H1 (cell line): ENCODE measurements around the gene CHD8. TPM values are rescaled to one million over a fixed set of nuclear protein-coding genes. Genes with fewer than 3 reads are reported as not detected.

ENCODE experiments used
- CTCF ChIA-PET: fragments of 300-600 bp; sonication (Branson Sonifier 250); formaldehyde crosslinking; loops from one replicate; lab custom pipeline; 2021; ENCODE audit not compliant: partially characterized antibody; lab: Charles Lee
- POLR2A ChIA-PET: fragments of 300-600 bp; sonication (Branson Sonifier 250); formaldehyde crosslinking; loops from one replicate; lab custom pipeline; 2021; ENCODE audit warnings: inconsistent platforms; ENCODE audit not compliant: partially characterized antibody; lab: Charles Lee
- DNase-seq, 2 experiments: peaks; one replicate each; pipeline versions ENCODE4 v3.0.0 to v3.0.0-alpha.2; 2010 to 2022; ENCODE audit warnings: low spot score in 2 of 2, low read depth in 1 of 2, mixed read lengths in 1 of 2
- FAIRE-seq: peaks from 2 replicates; lab custom pipeline; 2011; peaks lifted over from hg19 to GRCh38; lab: Jason Lieb, UNC
- H2AFZ ChIP-seq: 2 replicates; pipeline ENCODE4 v1.8.1; 2012; ENCODE audit warnings: low read length, inconsistent platforms
- H2AK5ac ChIP-seq: 2 replicates; pipeline ENCODE4 v1.6.1; 2013; ENCODE audit warnings: low read depth, low read length
- H2BK120ac ChIP-seq: replicated peaks from 2 replicates; pipeline ENCODE3; 2013; ENCODE audit warnings: low read depth, low read length, inconsistent platforms
- H2BK12ac ChIP-seq: 2 replicates; pipeline ENCODE4 v1.6.1; 2013; ENCODE audit warnings: low read depth, low read length
- H2BK15ac ChIP-seq: 2 replicates; pipeline ENCODE4 v1.6.1; 2013; ENCODE audit warnings: low read length
- H2BK20ac ChIP-seq: 2 replicates; pipeline ENCODE4 v1.6.1; 2013; ENCODE audit warnings: low read length
- H2BK5ac ChIP-seq: 2 replicates; pipeline ENCODE4 v1.6.1; 2013; ENCODE audit warnings: low read depth, low read length
- H3K14ac ChIP-seq: 2 replicates; pipeline ENCODE4 v1.6.1; 2013; ENCODE audit warnings: inconsistent platforms; ENCODE audit not compliant: insufficient read length
- H3K18ac ChIP-seq: 2 replicates; pipeline ENCODE4 v1.6.1; 2013; ENCODE audit warnings: low read length; ENCODE audit errors: extremely low read depth
- H3K23ac ChIP-seq: 2 replicates; pipeline ENCODE4 v1.6.1; 2013; ENCODE audit warnings: inconsistent platforms; ENCODE audit not compliant: insufficient read length
- H3K23me2 ChIP-seq: 2 replicates; pipeline ENCODE4 v1.6.1; 2013; ENCODE audit warnings: low read depth, low read length
- H3K27ac ChIP-seq: 2 replicates; pipeline ENCODE4 v1.6.1; 2011; ENCODE audit warnings: low read depth, low read length, inconsistent platforms
- H3K27me3 ChIP-seq, 4 experiments: replicated peaks in 1 of 4; 1 replicate in 1 of 4; 2 replicates in 3 of 4; pipeline versions ENCODE4 v1.6.1 to v1.8.1; 2011 to 2013; ENCODE audit warnings: low read length in 3 of 4, mild to moderate bottlenecking in 3 of 4, inconsistent platforms in 2 of 4, mixed read lengths in 2 of 4, moderate library complexity in 1 of 4; ENCODE audit not compliant: control insufficient read depth in 3 of 4, insufficient read depth in 3 of 4; ENCODE audit errors: extremely low read depth in 1 of 4
- H3K36me3 ChIP-seq, 4 experiments: 2 replicates each; pipeline versions ENCODE4 v1.6.1 to v1.8.1; 2011 to 2013; ENCODE audit warnings: mild to moderate bottlenecking in 4 of 4, low read length in 3 of 4, moderate library complexity in 2 of 4, control low read depth in 1 of 4, inconsistent platforms in 1 of 4; ENCODE audit not compliant: insufficient read depth in 4 of 4, control insufficient read depth in 2 of 4
- H3K4ac ChIP-seq: replicated peaks from 2 replicates; pipeline ENCODE3; 2013; ENCODE audit warnings: low read length, low read depth, mixed read lengths, inconsistent platforms; ENCODE audit not compliant: insufficient read length
- H3K4me1 ChIP-seq, 4 experiments: replicated peaks in 1 of 4; 1 replicate in 1 of 4; 2 replicates in 3 of 4; pipeline versions ENCODE4 v1.6.1 to v1.8.1; 2011 to 2013; ENCODE audit warnings: low read length in 3 of 4, inconsistent platforms in 2 of 4, mixed read lengths in 1 of 4; ENCODE audit not compliant: insufficient read depth in 4 of 4, control insufficient read depth in 3 of 4
- H3K4me2 ChIP-seq, 2 experiments: 2 replicates each; pipeline versions ENCODE4 v1.6.1 to v1.8.1; 2011 to 2013; ENCODE audit warnings: low read depth in 2 of 2, low read length in 2 of 2, control low read depth in 1 of 2, inconsistent platforms in 1 of 2, mild to moderate bottlenecking in 1 of 2; ENCODE audit not compliant: insufficient read depth in 1 of 2
- H3K4me3 ChIP-seq, 4 experiments: fragments of 200-600, 300-600 bp in 1 of 4; sonication (generic), shearing (Covaris generic), sonication (Bioruptor Twin) in 1 of 4; 2 replicates each; pipeline versions ENCODE4 v1.5.1 to v1.8.1; 2011 to 2016; ENCODE audit warnings: low read length in 4 of 4, low read depth in 3 of 4, control low read depth in 2 of 4, inconsistent platforms in 2 of 4, mild to moderate bottlenecking in 2 of 4, mixed read lengths in 1 of 4, moderate library complexity in 1 of 4; ENCODE audit not compliant: insufficient read depth in 2 of 4; ENCODE audit errors: extremely low read depth in 1 of 4
- H3K56ac ChIP-seq: replicated peaks from 2 replicates; pipeline ENCODE3; 2013; ENCODE audit warnings: low read depth, mild to moderate bottlenecking, mixed read lengths, low read length, inconsistent platforms; ENCODE audit not compliant: insufficient read length
- H3K79me1 ChIP-seq: 2 replicates; pipeline ENCODE4 v1.6.1; 2013; ENCODE audit warnings: low read depth, low read length, control low read depth
- H3K79me2 ChIP-seq, 2 experiments: 2 replicates each; pipeline versions ENCODE4 v1.6.1 to v1.8.1; 2012 to 2013; ENCODE audit warnings: low read length in 2 of 2, mild to moderate bottlenecking in 2 of 2, inconsistent platforms in 1 of 2; ENCODE audit not compliant: insufficient read depth in 2 of 2, control insufficient read depth in 1 of 2
- H3K9ac ChIP-seq, 4 experiments: replicated peaks in 1 of 4; 1 replicate in 1 of 4; 2 replicates in 3 of 4; pipeline versions ENCODE4 v1.6.1 to v1.8.1; 2011 to 2013; ENCODE audit warnings: low read depth in 3 of 4, low read length in 3 of 4, control low read depth in 2 of 4, mild to moderate bottlenecking in 2 of 4, moderate library complexity in 2 of 4, inconsistent platforms in 1 of 4; ENCODE audit errors: extremely low read depth in 1 of 4
- H3K9me3 ChIP-seq, 2 experiments: 2 replicates each; pipeline versions ENCODE4 v1.6.1 to v1.8.1; 2012 to 2013; ENCODE audit warnings: mild to moderate bottlenecking in 2 of 2, moderate library complexity in 2 of 2, control low read depth in 1 of 2, inconsistent platforms in 1 of 2, low read depth in 1 of 2, low read length in 1 of 2, mixed read lengths in 1 of 2; ENCODE audit not compliant: insufficient read depth in 2 of 2
- H4K20me1 ChIP-seq, 2 experiments: replicated peaks in 1 of 2; 2 replicates each; pipeline versions ENCODE3 to v1.8.1; 2011 to 2013; ENCODE audit warnings: inconsistent platforms in 2 of 2, low read length in 2 of 2, mild to moderate bottlenecking in 1 of 2; ENCODE audit not compliant: insufficient read depth in 2 of 2, control insufficient read depth in 1 of 2
- H4K5ac ChIP-seq: 2 replicates; pipeline ENCODE4 v1.6.1; 2013; ENCODE audit warnings: low read length, low read depth, mixed read lengths, inconsistent platforms; ENCODE audit not compliant: insufficient read length
- H4K8ac ChIP-seq: 2 replicates; pipeline ENCODE4 v1.8.0; 2013; ENCODE audit warnings: mild to moderate bottlenecking, moderate library complexity, low read length, inconsistent platforms; ENCODE audit not compliant: insufficient read depth; ENCODE audit errors: extremely low read depth
- H4K91ac ChIP-seq: replicated peaks from 2 replicates; pipeline ENCODE3; 2013; ENCODE audit warnings: low read length, mixed read lengths, inconsistent platforms; ENCODE audit not compliant: insufficient read length
- MAX ChIP-seq: IDR thresholded peaks from 2 replicates; pipeline ENCODE4 v1.6.1; 2012; ENCODE audit warnings: inconsistent platforms
- POLR2A ChIP-seq, 2 experiments: IDR thresholded peaks; 1 replicate in 1 of 2; 2 replicates in 1 of 2; pipeline ENCODE4 v1.6.1; 2011; ENCODE audit warnings: low read depth in 2 of 2, low read length in 2 of 2, mild to moderate bottlenecking in 2 of 2; ENCODE audit errors: control extremely low read depth in 1 of 2
- RNF2 ChIP-seq: fragments of 200-900, 300-1000 bp; sonication (generic); IDR thresholded peaks from 2 replicates; pipeline ENCODE4 v1.7.1; 2016; ENCODE audit warnings: borderline replicate concordance, low read depth, mild to moderate bottlenecking, antibody characterized with exemption, low read length; ENCODE audit not compliant: poor library complexity, severe bottlenecking; ENCODE audit errors: missing control alignments
- SAP30 ChIP-seq: fragments of 300-600 bp; sonication (generic); IDR thresholded peaks from 2 replicates; pipeline ENCODE4 v1.7.1; 2012; ENCODE audit warnings: low read length, moderate library complexity, mild to moderate bottlenecking, inconsistent platforms; ENCODE audit not compliant: insufficient read depth, insufficient replicate concordance
- SIN3A ChIP-seq, 2 experiments: IDR thresholded peaks in 1 of 2; conservative IDR thresholded peaks in 1 of 2; 2 replicates each; pipeline ENCODE4 v1.6.1; 2011 to 2012; ENCODE audit warnings: low read length in 2 of 2, improper control_type of control experiment in 1 of 2, low read depth in 1 of 2, mild to moderate bottlenecking in 1 of 2
- SP1 ChIP-seq: IDR thresholded peaks from 2 replicates; pipeline ENCODE4 v1.6.1; 2011; ENCODE audit warnings: low read depth, low read length
- SUZ12 ChIP-seq: fragments of 200-600 bp; sonication (generic); IDR thresholded peaks from 2 replicates; pipeline ENCODE4 v1.6.1; 2012; ENCODE audit warnings: mild to moderate bottlenecking, inconsistent platforms, low read length, moderate library complexity, mixed read lengths
- TAF7 ChIP-seq: optimal IDR thresholded peaks from 2 replicates; pipeline ENCODE3; 2011; ENCODE audit warnings: low read depth, mild to moderate bottlenecking, inconsistent platforms, low read length, moderate library complexity, borderline replicate concordance
- TBP ChIP-seq: IDR thresholded peaks from 2 replicates; pipeline ENCODE4 v1.6.1; 2011; ENCODE audit warnings: low read depth, low read length, improper control_type of control experiment
- ZNF274 ChIP-seq: IDR thresholded peaks from 2 replicates; pipeline ENCODE4 v1.7.0; 2012; ENCODE audit warnings: low read length, borderline replicate concordance; ENCODE audit errors: extremely low read depth
- WGBS, 2 experiments: shearing (Covaris generic) in 1 of 2; methylation state at CpG; one replicate each; pipeline versions ENCODE4 v1.1.6 to v1.1.7; 2013 to 2015; ENCODE audit warnings: low lambda C conversion rate in 2 of 2, mixed read lengths in 2 of 2, inconsistent platforms in 1 of 2, low coverage in 1 of 2, missing lambda C conversion rate in 1 of 2; ENCODE audit not compliant: insufficient replicate concordance in 2 of 2, insufficient coverage in 1 of 2, insufficient read length in 1 of 2; ENCODE audit errors: extremely low coverage in 1 of 2, missing lambda C conversion rate in 1 of 2; 5-methylcytosine and 5-hydroxymethylcytosine counted together
- polyA plus RNA-seq, 7 experiments: library from polyadenylated mRNA; depleted of rRNA in 3 of 7; stranded (reverse) in 5 of 7; unstranded in 2 of 7; fragments of >200 nt in 5 of 7; fragments of 200-250 nt in 2 of 7; gene quantifications; 1 replicate in 5 of 7; 2 replicates in 1 of 7; 4 replicates in 1 of 7; pipeline versions ENCODE4 v1.2.1 to v1.2.3, GENCODE V29; 2011 to 2013; ENCODE audit warnings: missing spikeins in 2 of 7, mixed read lengths in 2 of 7
- total RNA-seq: library from RNA; stranded (reverse); fragmentation: NEBNext Ultra II Directional; extraction: Animal tissue kit (Norgen Biotek cat#: 25700); gene quantifications from 2 replicates; pipeline ENCODE4 v1.2.1, GENCODE V29; 2021

The CHD8 gene
- total and polyA plus RNA-seq, 2 of the 8 experiments (the other 6 are each of a cell fraction or from before 2014, with no cell fraction given): 88.3 to 140 TPM

GRCh38 chr14:21395450-21395849, 60.5 kb downstream of the CHD8 start:
- Histone ChIP-seq H2BK5ac (no peak overlapping the region), H3K36me3 (peaks cover 66 to 98% (median 86%) of the 10 kb centered on the region in 4 experiments), H2AFZ (no peak overlapping the region), H2BK15ac (no peak overlapping the region), H2AK5ac (no peak overlapping the region), H2BK20ac (no peak overlapping the region), H4K91ac (no peak overlapping the region), H3K18ac (no peak overlapping the region), H3K79me2 (no peaks in the 10 kb centered on the region), H4K5ac (no peak overlapping the region), H3K9me3 (no peaks in the 10 kb centered on the region), H3K4ac (no peak overlapping the region), H3K27me3 (no peaks in the 10 kb centered on the region), H2BK12ac (no peak overlapping the region), H3K4me2 (no peak overlapping the region), H3K56ac (no peak overlapping the region), H3K27ac (no peak overlapping the region), H2BK120ac (no peak overlapping the region), H3K4me3 (no peak overlapping the region), H3K4me1 (no peaks in the 10 kb centered on the region), H4K8ac (no peak overlapping the region), H3K23me2 (no peaks in the 10 kb centered on the region), H4K20me1 (peaks cover 0 to 4% of the 10 kb centered on the region in 2 experiments), H3K79me1 (no peaks in the 10 kb centered on the region), H3K14ac (no peak overlapping the region), H3K9ac (no peak overlapping the region), H3K23ac (no peak overlapping the region)
- FAIRE-seq: no peak
- ChIA-PET CTCF (interaction anchor here (0.5 to 1.3 kb wide), 2 partner anchors 14 to 237 kb away, joined by 3 read pairs; no protein-coding TSS in a partner anchor), POLR2A (interaction anchor here (1.7 to 3.1 kb wide), 2 partner anchors 9 to 11 kb away, joined by 6 to 13 read pairs; partner anchors contain the start of gene SUPT16H)
- DNase-seq: no peak
- WGBS, 2 experiments: 9% methylated on average over 1 of the region's 1 CpG; no CpG with 5 or more reads in 1 of the 2 experiments
- TF ChIP-seq TBP (no peak), POLR2A (IDR thresholded peaks at IDR 0.05; ENCODE audit: control extremely low read depth in 1 of 2, low read depth in 2 of 2, low read length in 2 of 2) (no peak), RNF2 (no peak), TAF7 (no peak), MAX (no peak), ZNF274 (no peak), SP1 (no peak), SAP30 (no peak), SUZ12 (no peak), SIN3A (conservative IDR thresholded peaks at IDR 0.05 in 1 of 2, IDR thresholded peaks at IDR 0.05 in 1 of 2; ENCODE audit: low read depth in 1 of 2, low read length in 2 of 2) (no peak)
